GM19099 (cell line): ENCODE data around the gene L1CAM.
A peak's percentile ranks its signal among the peaks of the same experiment; 100 is the strongest.

Experiments
- POLR2A ChIP-seq: IDR thresholded peaks from 3 replicates; pipeline ENCODE4 v1.6.1; 2011; ENCODE audit warnings: low read depth; ENCODE audit not compliant: insufficient read length; ENCODE audit errors: extremely low read depth

Gene L1CAM

DNA sequence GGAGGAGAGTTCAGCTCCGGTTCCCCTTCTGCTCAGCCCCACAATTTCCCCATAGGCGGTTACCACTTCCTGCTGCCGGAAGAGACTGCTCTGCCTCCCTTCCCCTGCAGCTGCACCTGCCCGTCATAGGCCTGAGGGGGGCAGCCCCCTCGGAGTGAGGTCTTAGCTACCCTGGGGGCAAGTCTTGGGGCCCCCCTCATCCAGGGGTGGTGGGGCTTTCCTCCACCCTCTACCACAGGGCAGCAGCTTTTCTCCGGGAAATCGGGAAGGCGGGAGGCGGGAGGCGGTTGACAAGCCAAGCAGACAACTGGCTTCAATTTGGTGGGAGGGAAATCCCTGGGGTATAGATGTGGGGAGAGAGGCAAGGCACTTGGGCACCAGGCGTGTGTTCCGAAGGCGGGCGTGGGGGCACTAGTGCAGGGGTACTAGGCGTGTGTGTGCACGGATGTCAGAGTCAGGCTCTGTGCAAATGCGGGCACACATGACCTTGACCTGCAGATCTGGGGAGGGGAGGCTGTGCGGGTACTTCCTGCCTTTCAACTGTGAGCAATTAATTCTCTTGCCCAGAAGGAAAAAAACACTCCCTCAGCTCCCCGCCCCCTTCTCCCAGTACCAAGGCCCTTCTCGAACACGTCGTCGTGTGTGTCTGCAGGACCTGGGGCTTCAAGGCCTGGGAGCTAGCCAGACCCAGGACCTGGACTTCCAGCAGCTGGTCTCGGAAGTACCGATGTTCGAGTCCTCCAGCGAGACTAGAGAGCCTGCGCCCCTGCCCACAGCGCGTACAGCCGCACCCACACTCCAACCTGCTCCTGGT is 41.1 kb upstream of the L1CAM start:
- peak; percentile 47 for TF ChIP-seq POLR2A

DNA sequence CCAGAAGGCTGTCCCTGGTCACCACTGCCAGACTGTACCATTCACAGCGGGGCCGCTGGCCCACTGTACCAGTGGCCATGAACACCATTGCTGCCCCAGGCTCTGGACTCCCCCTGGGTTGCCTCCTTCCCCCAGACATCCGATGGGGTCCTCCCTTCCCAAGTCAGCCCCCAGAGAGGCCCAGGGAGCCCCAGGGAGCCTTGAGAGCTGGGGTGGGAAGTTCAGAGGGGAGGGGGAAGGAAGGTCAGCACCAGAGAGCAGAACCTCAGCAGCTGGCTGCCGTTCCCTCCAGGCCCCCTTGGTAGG is 40.5 kb upstream of the L1CAM start:
- peak; percentile 45 for TF ChIP-seq POLR2A

- TF ChIP-seq POLR2A, result peak; percentile 51
Measured at GRCh38 chrX:153925739-153926551, 40.0 kb upstream of the L1CAM start, which contains the start of gene ARHGAP4. ARHGAP4 (minus strand) TSS chrX:153926264; CDS start chrX:153926202, 62 bp downstream.

- TF ChIP-seq POLR2A, result peak; percentile 98
Measured at GRCh38 chrX:153925387-153925738, 39.4 kb upstream of the L1CAM start.

GRCh38 chrX:153924149-153924861 is 38.3 kb upstream of the L1CAM start:
- TF ChIP-seq POLR2A, result peak; percentile 2

GRCh38 chrX:153922932-153923857 is 37.2 kb upstream of the L1CAM start:
- TF ChIP-seq POLR2A, result no peak

- TF ChIP-seq POLR2A, result no peak
Measured at GRCh38 chrX:153921511-153922446, 35.8 kb upstream of the L1CAM start.

DNA sequence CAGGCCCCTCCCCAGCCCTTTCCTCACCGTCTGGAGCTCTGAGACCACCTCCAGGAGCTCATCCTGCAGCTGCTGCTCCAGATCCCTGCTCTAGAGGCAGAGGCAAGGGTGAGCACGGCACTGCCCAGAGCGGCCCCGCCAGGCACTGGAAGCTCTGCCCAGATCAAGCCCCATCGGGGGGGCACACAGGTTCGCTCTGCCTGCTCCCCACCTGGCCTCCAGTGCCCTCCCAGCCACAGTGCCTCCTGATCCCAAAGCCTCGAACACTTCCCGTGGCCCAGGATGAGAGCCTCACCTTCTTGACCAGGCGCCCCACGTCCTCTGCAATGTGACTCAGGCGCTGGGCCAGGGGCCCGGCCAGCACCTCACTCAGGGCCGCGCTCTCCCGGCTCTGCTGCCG is 35.1 kb upstream of the L1CAM start:
- no peak for TF ChIP-seq POLR2A

DNA sequence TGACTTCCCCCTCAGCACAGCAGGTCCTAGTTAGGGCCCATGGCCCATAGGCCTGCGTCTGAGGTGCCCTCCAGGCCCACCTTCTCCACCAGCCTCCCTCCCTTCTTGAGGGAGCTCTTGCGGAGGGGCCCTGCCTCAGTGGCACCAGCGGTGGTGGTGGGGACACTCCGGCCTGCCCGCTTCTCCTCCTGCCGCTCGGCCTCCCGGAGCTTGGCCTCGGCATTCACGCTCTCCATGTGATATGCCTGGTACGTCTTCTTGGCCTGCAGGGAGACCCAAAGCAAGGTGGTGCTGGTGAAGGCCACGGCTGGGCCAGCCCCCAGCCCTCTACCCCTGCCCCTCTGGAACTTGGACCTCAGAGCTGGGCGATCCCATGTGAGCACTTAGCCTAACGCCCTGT is 34.6 kb upstream of the L1CAM start:
- TF ChIP-seq POLR2A, result no peak

DNA sequence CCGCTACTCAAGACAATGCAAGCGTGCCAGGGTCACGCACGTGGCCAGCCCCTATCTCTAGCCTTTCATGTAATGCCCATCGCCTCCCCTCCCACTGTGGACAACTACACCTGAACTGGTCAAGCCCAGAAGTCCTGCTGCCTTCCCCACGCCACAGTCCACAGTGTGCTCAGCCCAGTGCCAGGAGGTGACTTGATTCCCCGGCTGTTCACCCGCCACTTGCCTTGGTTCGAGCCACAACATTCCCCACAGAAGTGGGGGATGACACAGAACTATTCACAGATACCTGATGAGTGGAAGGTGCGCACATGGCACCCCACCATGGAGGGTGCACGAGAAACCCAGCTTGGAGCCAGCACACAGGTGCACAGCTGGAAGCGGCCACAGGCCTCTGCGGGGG is 33.3 kb upstream of the L1CAM start:
- no peak for TF ChIP-seq POLR2A

GRCh38 chrX:153917869-153918268 is 31.9 kb upstream of the L1CAM start:
- no peak for TF ChIP-seq POLR2A

DNA sequence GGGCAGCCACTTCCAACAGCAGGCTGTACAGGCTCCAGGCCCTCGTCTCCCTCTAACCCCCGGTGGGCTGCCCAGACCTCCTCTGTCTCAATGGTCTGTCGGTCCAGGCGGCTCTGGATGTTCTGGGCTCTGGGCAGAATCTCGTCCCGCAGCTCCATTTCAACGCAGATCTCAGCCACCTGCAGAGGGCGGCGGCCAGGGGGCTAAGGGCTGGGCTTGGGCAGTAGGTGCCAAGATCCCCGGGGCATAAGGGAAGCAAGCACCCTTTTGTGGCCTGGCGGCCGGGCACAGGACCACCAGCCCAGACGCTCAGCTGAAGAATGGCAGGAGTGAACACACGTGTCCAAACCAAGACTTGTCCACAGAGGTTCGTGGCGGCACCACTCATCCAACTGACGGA is 27.7 kb upstream of the L1CAM start:
- no peak for TF ChIP-seq POLR2A

- TF ChIP-seq POLR2A, result no peak
Measured at GRCh38 chrX:153913211-153913610, 27.2 kb upstream of the L1CAM start.
